ENCODE results near the gene UGDH. TPM values are rescaled to one million over a fixed set of nuclear protein-coding genes. Genes with fewer than 3 reads are reported as not detected.
A peak's percentile ranks its signal among the peaks of the same experiment; 100 is the strongest.
"Not testable (repeated sequence)": the region's sequence is repeated elsewhere in the genome, so short reads cannot be mapped to it uniquely, and the experiment has no call there.

Gene UGDH
- total RNA-seq, 8 experiments from 2014 or later: 22.7 to 63.6 (median 36.3) TPM

GRCh38 chr4:39544580-39545315 lies 17.5 kb upstream of the UGDH start:
- no peak overlapping the region for H3K27ac ChIP-seq
- in situ Hi-C loops (cut with MboI; ENCODE audit: low pct_unique_long_range_greater_than_20kb in 2 of 9, low sequenced_read_pairs in 9 of 9, unreplicated experiment in 9 of 9): no loop called here
- WGBS, 10 experiments: 0 to 40% (median 38%) methylated on average over 1 of the region's 1 CpG; no CpG with 5 or more reads in 7 of the 10 experiments

GRCh38 chr4:39544080-39544479 lies 16.8 kb upstream of the UGDH start:
- H3K27ac ChIP-seq; H3K4me3 ChIP-seq; ATAC-seq (replicated peaks in 6 of 8); in situ Hi-C loops (cut with MboI; ENCODE audit: low pct_unique_long_range_greater_than_20kb in 2 of 9, low sequenced_read_pairs in 9 of 9, unreplicated experiment in 9 of 9): not testable (repeated sequence)
- H3K4me1 ChIP-seq (replicated peaks in 1 of 2): peaks cover 5 to 17% of the 10 kb centered on the region in 2 donors
- WGBS, 10 experiments: 80 to 100% (median 90%) methylated on average over 1 to 2 of the region's 4 CpGs; no CpG with 5 or more reads in 4 of the 10 experiments

More at GRCh38 chr4:39544580-39545315, 17.5 kb upstream of the UGDH start:
- H3K4me1 ChIP-seq (replicated peaks in 1 of 2): peaks cover 5 to 17% of the 10 kb centered on the region in 2 donors
- peak in 1 of 8 experiments; percentile 7 for ATAC-seq (replicated peaks in 6 of 8)
- H3K4me3 ChIP-seq: no peak overlapping the region

DNA sequence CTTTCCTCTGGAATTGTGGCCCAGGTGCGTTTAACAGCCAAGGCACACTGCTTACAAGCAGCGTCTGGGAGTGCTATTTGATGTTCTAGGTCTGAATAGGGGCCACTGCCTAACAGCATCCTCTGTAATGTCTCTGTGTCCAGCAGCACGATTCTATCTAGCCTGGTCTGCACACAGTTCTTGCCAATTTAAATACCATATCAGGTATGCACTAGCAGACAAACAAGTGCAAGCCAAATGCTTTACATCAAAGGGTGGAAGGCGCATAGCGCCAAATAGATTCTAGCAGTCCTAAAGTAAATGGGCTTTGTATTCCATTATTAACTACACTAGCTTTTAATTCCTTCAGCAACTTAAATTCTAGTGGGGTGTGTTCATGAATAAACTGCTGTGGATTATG lies 15.8 kb upstream of the UGDH start:
- in situ Hi-C loops (cut with MboI; ENCODE audit: low pct_unique_long_range_greater_than_20kb in 2 of 9, low sequenced_read_pairs in 9 of 9, unreplicated experiment in 9 of 9): no loop called here

DNA sequence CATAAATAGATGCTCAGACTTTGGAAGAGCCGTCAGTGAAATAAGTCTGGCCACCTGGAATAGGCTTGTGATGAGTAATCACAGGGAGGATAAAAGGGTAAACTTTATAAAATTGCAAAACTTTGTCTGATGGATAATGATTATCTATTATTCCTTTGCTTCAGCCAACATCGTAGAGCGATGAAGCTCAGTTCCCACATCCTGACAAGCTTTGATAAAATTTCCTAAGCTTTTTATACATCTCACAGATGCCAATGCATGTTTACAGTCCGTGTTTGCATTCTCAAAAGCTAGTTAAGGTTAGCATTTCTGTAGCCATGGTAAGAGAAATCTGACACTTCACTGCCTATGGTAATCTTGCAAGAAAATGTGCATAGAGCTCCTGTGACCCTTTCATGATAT lies 15.4 kb upstream of the UGDH start:
- no peak overlapping the region for H3K27ac ChIP-seq
- 43 to 100% (median 76%) methylated on average over 1 to 4 of the region's 4 CpGs for WGBS, 10 experiments
- ATAC-seq (replicated peaks in 6 of 8): peak in 3 of 8 experiments; percentile 19 to 81 (median 61)
- in situ Hi-C loops (cut with MboI; ENCODE audit: low pct_unique_long_range_greater_than_20kb in 2 of 9, low sequenced_read_pairs in 9 of 9, unreplicated experiment in 9 of 9): no loop called here
- H3K4me1 ChIP-seq (replicated peaks in 1 of 2): peaks cover 5 to 17% of the 10 kb centered on the region in 2 donors
- no peak overlapping the region for H3K4me3 ChIP-seq

More for the DNA sequence above, 15.8 kb upstream of the UGDH start:
- no peak overlapping the region for H3K27ac ChIP-seq
- peak in 1 of 8 experiments; percentile 32 for ATAC-seq (replicated peaks in 6 of 8)
- H3K4me3 ChIP-seq: no peak overlapping the region
- H3K4me1 ChIP-seq (replicated peaks in 1 of 2): peaks cover 5 to 17% of the 10 kb centered on the region in 2 donors
- WGBS, 10 experiments: 60 to 100% (median 87%) methylated on average over 1 to 4 of the region's 5 CpGs; no CpG with 5 or more reads in 4 of the 10 experiments

GRCh38 chr4:39541987-39542610 lies 14.9 kb upstream of the UGDH start:
- peak in 2 of 8 experiments; percentile 31 to 42 for ATAC-seq (replicated peaks in 6 of 8)
- WGBS, 10 experiments: 14 to 85% (median 76%) methylated on average over 1 to 7 of the region's 7 CpGs; no CpG with 5 or more reads in 1 of the 10 experiments
- H3K4me1 ChIP-seq (replicated peaks in 1 of 2): peaks cover 5 to 17% of the 10 kb centered on the region in 2 donors
- H3K27ac ChIP-seq: no peak overlapping the region
- H3K4me3 ChIP-seq: no peak overlapping the region
- in situ Hi-C loops (cut with MboI; ENCODE audit: low pct_unique_long_range_greater_than_20kb in 2 of 9, low sequenced_read_pairs in 9 of 9, unreplicated experiment in 9 of 9): no loop called here

DNA sequence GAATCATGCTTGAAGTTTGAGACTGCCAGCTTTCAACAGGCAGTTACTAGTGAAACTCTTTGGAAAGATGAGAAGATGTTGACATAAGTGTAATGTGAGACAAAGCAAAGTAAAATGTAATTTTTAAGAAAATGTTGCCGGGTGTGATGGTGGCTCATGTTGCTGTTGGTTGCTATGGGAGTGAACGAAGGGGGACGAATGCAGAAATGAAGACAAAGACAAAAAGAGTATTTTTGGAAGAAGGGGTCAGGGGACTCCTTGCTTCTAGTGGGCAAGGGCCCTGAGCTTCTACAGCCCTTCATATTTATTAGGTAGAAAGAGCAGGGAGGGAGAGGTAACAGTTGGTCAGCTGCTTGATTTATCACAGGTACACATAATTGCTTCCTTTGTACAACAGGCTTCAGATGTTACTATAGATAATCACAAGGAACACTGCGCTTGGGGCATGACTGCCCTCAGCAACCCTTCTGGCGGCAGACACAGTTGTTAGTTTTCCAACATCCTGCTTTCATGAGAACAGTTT lies 11.9 kb upstream of the UGDH start:
- ATAC-seq (replicated peaks in 6 of 8): peak in 2 of 8 experiments; percentile 6 to 15
- WGBS, 10 experiments: 71 to 100% (median 95%) methylated on average over 1 to 5 of the region's 5 CpGs
- Histone ChIP-seq H3K4me3 (no peak overlapping the region), H3K27ac (no peak overlapping the region), H3K4me1 (replicated peaks in 1 of 2) (peaks cover 4 to 17% of the 10 kb centered on the region in 2 donors)
- in situ Hi-C loops (cut with MboI; ENCODE audit: low pct_unique_long_range_greater_than_20kb in 2 of 9, low sequenced_read_pairs in 9 of 9, unreplicated experiment in 9 of 9): no loop called here

DNA sequence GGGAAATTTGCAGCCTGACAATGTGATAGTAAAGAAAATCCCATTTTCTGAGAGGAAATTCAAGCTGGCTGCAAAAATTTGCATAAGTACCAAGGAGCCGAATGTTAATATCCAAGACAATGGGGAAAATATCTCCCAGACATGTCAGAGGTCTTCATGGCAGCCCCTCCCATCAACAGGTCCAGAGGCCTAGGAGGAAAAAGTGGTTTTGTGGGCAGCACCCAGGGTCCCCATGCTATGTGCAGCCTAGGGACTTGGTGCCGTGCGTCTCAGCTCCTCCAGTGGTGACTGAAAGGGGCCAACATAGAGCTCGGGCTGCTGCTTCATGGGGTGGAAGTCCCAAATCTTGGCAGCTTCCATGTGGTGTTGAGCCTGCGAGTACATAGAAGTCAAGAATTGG lies 6.3 kb upstream of the UGDH start:
- in situ Hi-C loops (cut with MboI; ENCODE audit: low pct_unique_long_range_greater_than_20kb in 2 of 9, low sequenced_read_pairs in 9 of 9, unreplicated experiment in 9 of 9): no loop called here
- WGBS, 10 experiments: 90 to 100% (median 91%) methylated on average over 1 to 4 of the region's 5 CpGs; no CpG with 5 or more reads in 5 of the 10 experiments
- Histone ChIP-seq H3K27ac (no peak overlapping the region), H3K4me1 (replicated peaks in 1 of 2) (peaks cover 7% of the 10 kb centered on the region in 2 donors), H3K4me3 (no peak overlapping the region)
- no peak for ATAC-seq (replicated peaks in 6 of 8)

GRCh38 chr4:39532237-39532636 lies 5.0 kb upstream of the UGDH start:
- H3K27ac ChIP-seq; in situ Hi-C loops (cut with MboI; ENCODE audit: low pct_unique_long_range_greater_than_20kb in 2 of 9, low sequenced_read_pairs in 9 of 9, unreplicated experiment in 9 of 9): not testable (repeated sequence)
- 80 to 100% (median 91%) methylated on average over 1 to 3 of the region's 3 CpGs; no CpG with 5 or more reads in 4 of the 10 experiments for WGBS, 10 experiments

GRCh38 chr4:39530682-39531081 lies 3.4 kb upstream of the UGDH start:
- no peak for ATAC-seq (replicated peaks in 6 of 8)
- WGBS, 10 experiments: 82 to 100% (median 100%) methylated on average over 1 to 3 of the region's 3 CpGs; no CpG with 5 or more reads in 1 of the 10 experiments
- Histone ChIP-seq H3K27ac (no peak overlapping the region), H3K4me3 (no peak overlapping the region), H3K4me1 (replicated peaks in 1 of 2) (peaks cover 7 to 8% of the 10 kb centered on the region in 2 donors)
- in situ Hi-C loops (cut with MboI; ENCODE audit: low pct_unique_long_range_greater_than_20kb in 2 of 9, low sequenced_read_pairs in 9 of 9, unreplicated experiment in 9 of 9): no loop called here

More at GRCh38 chr4:39532237-39532636, 5.0 kb upstream of the UGDH start:
- not testable (repeated sequence) for H3K4me1 ChIP-seq (replicated peaks in 1 of 2); H3K4me3 ChIP-seq; ATAC-seq (replicated peaks in 6 of 8)

DNA sequence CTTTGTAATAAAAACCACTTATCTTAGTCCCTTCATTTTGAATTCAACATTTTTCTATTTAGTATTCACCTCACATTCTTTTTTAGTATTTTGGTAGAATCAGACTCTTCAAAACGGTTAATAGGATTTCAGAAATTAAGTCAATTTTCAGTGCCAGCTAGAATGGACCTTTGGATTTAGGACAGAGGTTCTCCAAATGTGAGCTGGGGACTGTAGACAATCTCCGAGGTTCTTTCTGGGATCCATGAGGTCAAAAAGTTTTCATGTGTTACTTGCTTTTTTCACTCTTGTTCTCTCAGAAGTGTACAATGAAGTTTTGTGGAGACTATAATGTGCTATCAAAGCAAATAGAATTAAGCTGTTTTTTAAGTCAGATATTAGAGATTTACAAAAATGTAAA lies 2.3 kb upstream of the UGDH start:
- H3K4me1 ChIP-seq (replicated peaks in 1 of 2): peaks cover 10 to 11% of the 10 kb centered on the region in 2 donors
- in situ Hi-C loops (cut with MboI; ENCODE audit: low pct_unique_long_range_greater_than_20kb in 2 of 9, low sequenced_read_pairs in 9 of 9, unreplicated experiment in 9 of 9): no loop called here
- peak overlapping the region in 1 of 5 donors; percentile 59 for H3K4me3 ChIP-seq
- 18 to 100% (median 94%) methylated on average over 1 to 2 of the region's 2 CpGs; no CpG with 5 or more reads in 2 of the 10 experiments for WGBS, 10 experiments
- no peak overlapping the region for H3K27ac ChIP-seq
- ATAC-seq (replicated peaks in 6 of 8): no peak

- H3K4me1 ChIP-seq (replicated peaks in 1 of 2): peaks cover 10 to 11% of the 10 kb centered on the region in 2 donors
- in situ Hi-C loops (cut with MboI; ENCODE audit: low pct_unique_long_range_greater_than_20kb in 2 of 9, low sequenced_read_pairs in 9 of 9, unreplicated experiment in 9 of 9): no loop called here
- H3K27ac ChIP-seq: peak overlapping the region; percentile 92 to 98
- peak overlapping the region; percentile 57 to 91 (median 74) for H3K4me3 ChIP-seq
- ATAC-seq (replicated peaks in 6 of 8): peak in 5 of 8 experiments; percentile 16 to 34 (median 27)
- 0 to 2% (median 0%) methylated on average over 2 to 16 of the region's 21 CpGs; no CpG with 5 or more reads in 3 of the 10 experiments for WGBS, 10 experiments
Observed at GRCh38 chr4:39528061-39528465, 824 bp upstream of the UGDH start.

DNA sequence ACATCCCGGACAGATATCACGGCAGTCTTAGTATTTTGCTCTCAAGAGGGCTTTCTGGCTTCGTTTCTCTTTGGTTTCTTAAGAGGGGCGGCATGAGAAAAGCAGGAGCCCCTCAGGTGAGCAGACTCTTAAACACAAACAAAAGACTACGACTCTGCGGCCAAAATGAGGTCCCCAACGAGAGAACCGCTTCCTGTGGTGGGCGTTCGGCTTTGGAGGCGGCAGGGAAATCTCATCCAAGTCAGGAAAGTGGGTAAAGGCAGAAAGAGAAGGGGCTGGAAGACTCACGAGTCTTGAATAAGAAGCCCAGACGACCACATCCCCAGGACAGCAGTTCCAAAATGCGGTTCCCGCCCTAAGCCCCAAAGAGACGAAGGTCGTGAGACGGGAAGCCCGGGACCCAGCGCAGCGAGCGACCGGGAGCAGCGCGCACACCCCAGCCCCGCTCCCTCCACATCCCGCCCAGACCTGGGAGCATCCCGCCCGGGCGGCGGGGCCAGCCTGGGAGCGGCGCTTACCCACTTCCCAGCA lies 409 bp downstream of the UGDH start:
- WGBS, 10 experiments: 0 to 2% (median 0%) methylated on average over 2 to 9 of the region's 33 CpGs; no CpG with 5 or more reads in 2 of the 10 experiments
- ATAC-seq (replicated peaks in 6 of 8): no peak
- Histone ChIP-seq H3K4me1 (replicated peaks in 1 of 2) (peaks cover 14 to 16% of the 10 kb centered on the region in 2 donors), H3K27ac (peak overlapping the region; percentile 92 to 98), H3K4me3 (peak overlapping the region; percentile 57 to 91 (median 74))
- in situ Hi-C loops (cut with MboI; ENCODE audit: low pct_unique_long_range_greater_than_20kb in 2 of 9, low sequenced_read_pairs in 9 of 9, unreplicated experiment in 9 of 9): no loop called here

Measured in motor neuron (in vitro differentiated cells).